ENCODE measurements around the gene MVK. TPM values are rescaled to one million over a fixed set of nuclear protein-coding genes. Genes with fewer than 3 reads are reported as not detected.

Gene MVK
- polyA plus RNA-seq, 1 donor (not counting 4 experiments of a cell fraction or from before 2014, with no cell fraction given) = 26.7 TPM

- TF ChIP-seq EZH2 (IDR thresholded peaks at IDR 0.05; ENCODE audit: low read length) = no peak
- TF ChIP-seq CTCF (optimal IDR thresholded peaks at IDR 0.05 in 1 of 3, IDR thresholded peaks at IDR 0.05 in 1 of 3, conservative IDR thresholded peaks at IDR 0.05 in 1 of 3; ENCODE audit: extremely low read depth in 1 of 3, insufficient read depth in 2 of 3, low read length in 3 of 3) = no peak
These were observed 31.6 kb upstream of the MVK start for GRCh38 chr12:109542014-109542413.

GRCh38 chr12:109542876-109543275, 30.7 kb upstream of the MVK start:
- Histone ChIP-seq H3K9ac (ENCODE audit: control insufficient read depth, extremely low read depth, insufficient read depth, low read length) (no peak overlapping the region), H3K4me2 (ENCODE audit: control insufficient read depth, extremely low read depth, insufficient read depth, low read depth, low read length) (no peak overlapping the region), H3K27ac (ENCODE audit: control insufficient read depth, insufficient read depth, low read length) (no peak overlapping the region), H3K36me3 (ENCODE audit: control insufficient read depth in 2 of 2, extremely low read depth in 1 of 2, insufficient read depth in 2 of 2, low read length in 2 of 2) (no peaks in the 10 kb centered on the region), H2AFZ (ENCODE audit: control insufficient read depth, low read length) (no peak overlapping the region), H4K20me1 (ENCODE audit: control insufficient read depth, extremely low read depth, insufficient read depth, low read length) (no peaks in the 10 kb centered on the region), H3K4me1 (ENCODE audit: control insufficient read depth, extremely low read depth, insufficient read depth, low read length) (peaks cover 23% of the 10 kb centered on the region), H3K9me3 (ENCODE audit: control insufficient read depth, low read depth, low read length) (no peaks in the 10 kb centered on the region), H3K27me3 (ENCODE audit: control insufficient read depth, extremely low read depth, insufficient read depth, low read length) (peaks cover 7% of the 10 kb centered on the region), H3K4me3 (ENCODE audit: control insufficient read depth in 2 of 3, extremely low read depth in 1 of 3, insufficient read depth in 2 of 3, low read depth in 1 of 3, low read length in 3 of 3) (no peak overlapping the region), H3K79me2 (ENCODE audit: control insufficient read depth, insufficient read depth, low read length) (no peaks in the 10 kb centered on the region), H3K9me1 (ENCODE audit: control insufficient read depth, extremely low read depth, insufficient read depth, low read length) (no peaks in the 10 kb centered on the region)
- dilution Hi-C loops (cut with MboI; ENCODE audit: extremely low pct_ligation_motif_present, low sequenced_read_pairs) = loop anchor here (25.0 kb wide), 1 partner anchor 244 kb away; no protein-coding TSS in a partner anchor
- DNase-seq (ENCODE audit: low read depth, low spot score) (no peak), FAIRE-seq (no peak)
- TF ChIP-seq CTCF (optimal IDR thresholded peaks at IDR 0.05 in 1 of 3, IDR thresholded peaks at IDR 0.05 in 1 of 3, conservative IDR thresholded peaks at IDR 0.05 in 1 of 3; ENCODE audit: extremely low read depth in 1 of 3, insufficient read depth in 2 of 3, low read length in 3 of 3) (no peak), EZH2 (IDR thresholded peaks at IDR 0.05; ENCODE audit: low read length) (no peak)

More at GRCh38 chr12:109542014-109542413, 31.6 kb upstream of the MVK start:
- Histone ChIP-seq H3K27me3 (ENCODE audit: control insufficient read depth, extremely low read depth, insufficient read depth, low read length) (no peaks in the 10 kb centered on the region), H3K36me3 (ENCODE audit: control insufficient read depth in 2 of 2, extremely low read depth in 1 of 2, insufficient read depth in 2 of 2, low read length in 2 of 2) (no peaks in the 10 kb centered on the region), H3K79me2 (ENCODE audit: control insufficient read depth, insufficient read depth, low read length) (no peaks in the 10 kb centered on the region), H3K9me1 (ENCODE audit: control insufficient read depth, extremely low read depth, insufficient read depth, low read length) (no peaks in the 10 kb centered on the region), H3K4me2 (ENCODE audit: control insufficient read depth, extremely low read depth, insufficient read depth, low read depth, low read length) (peak overlapping the region; percentile 22), H3K4me1 (ENCODE audit: control insufficient read depth, extremely low read depth, insufficient read depth, low read length) (peaks cover 23% of the 10 kb centered on the region), H3K4me3 (ENCODE audit: control insufficient read depth in 2 of 3, extremely low read depth in 1 of 3, insufficient read depth in 2 of 3, low read depth in 1 of 3, low read length in 3 of 3) (no peak overlapping the region), H3K9ac (ENCODE audit: control insufficient read depth, extremely low read depth, insufficient read depth, low read length) (no peak overlapping the region), H3K27ac (ENCODE audit: control insufficient read depth, insufficient read depth, low read length) (no peak overlapping the region), H4K20me1 (ENCODE audit: control insufficient read depth, extremely low read depth, insufficient read depth, low read length) (no peaks in the 10 kb centered on the region), H2AFZ (ENCODE audit: control insufficient read depth, low read length) (no peak overlapping the region), H3K9me3 (ENCODE audit: control insufficient read depth, low read depth, low read length) (no peaks in the 10 kb centered on the region)
- dilution Hi-C loops (cut with MboI; ENCODE audit: extremely low pct_ligation_motif_present, low sequenced_read_pairs) = loop anchor here (25.0 kb wide), 1 partner anchor 245 kb away; no protein-coding TSS in a partner anchor
- FAIRE-seq = no peak
- DNase-seq (ENCODE audit: low read depth, low spot score) = no peak
